Measurements from ENCODE around the gene NLRC3.
A peak's percentile ranks its signal among the peaks of the same experiment; 100 is the strongest.

Gene NLRC3

DNA sequence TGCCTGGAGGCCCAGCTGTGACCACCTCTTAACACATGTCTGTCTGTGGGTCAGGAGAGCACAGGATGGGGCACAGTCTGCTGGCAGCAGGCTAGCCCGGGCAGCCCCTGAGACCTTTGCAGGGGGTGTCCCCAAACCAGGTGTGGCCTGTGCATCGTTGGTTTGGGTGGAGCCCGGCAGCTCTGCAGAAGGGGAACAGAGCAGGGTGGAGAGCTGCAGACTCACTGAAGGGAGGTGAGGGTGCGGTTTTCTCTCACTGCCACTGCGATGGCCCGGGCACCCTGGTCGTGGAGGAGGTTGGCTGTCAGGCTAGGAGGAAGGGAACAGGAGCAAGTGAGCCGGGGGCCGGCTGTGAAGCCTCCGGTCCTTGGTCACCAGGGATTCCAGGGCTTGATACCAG, 28.8 kb downstream of the NLRC3 start:
- no peak for DNase-seq (ENCODE audit: low spot score)

DNA sequence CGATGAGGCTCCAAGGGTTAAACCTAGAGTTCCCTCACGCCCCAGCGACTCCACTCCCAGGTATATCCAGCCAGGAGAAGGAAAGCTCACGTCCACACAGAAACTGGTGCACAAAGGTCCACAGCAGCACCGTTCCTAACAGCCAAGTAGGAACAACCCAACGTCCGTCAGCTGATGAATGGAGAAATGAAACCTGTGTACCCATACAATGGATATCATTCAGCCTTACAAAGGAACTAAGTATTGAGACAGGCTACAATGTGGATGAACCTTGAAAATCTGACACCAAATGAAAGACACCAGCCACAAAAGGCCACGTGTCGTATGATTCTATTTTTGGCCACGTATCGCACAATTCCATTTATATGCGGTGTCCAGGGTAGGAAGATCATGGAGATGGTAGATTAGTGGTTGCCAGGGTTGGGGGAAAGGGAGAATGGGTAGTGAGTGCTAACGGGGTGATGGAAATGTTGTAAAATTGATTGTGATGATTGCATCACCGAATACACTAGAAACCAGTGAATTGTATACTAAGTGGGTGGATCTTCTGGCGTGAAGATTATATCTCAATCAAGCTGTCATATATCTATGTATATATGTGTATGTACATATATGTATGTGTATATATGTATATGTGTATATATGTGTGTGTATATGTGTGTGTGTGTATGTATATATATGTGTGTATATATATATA, 30.1 kb downstream of the NLRC3 start:
- no peak for DNase-seq (ENCODE audit: low spot score)

DNA sequence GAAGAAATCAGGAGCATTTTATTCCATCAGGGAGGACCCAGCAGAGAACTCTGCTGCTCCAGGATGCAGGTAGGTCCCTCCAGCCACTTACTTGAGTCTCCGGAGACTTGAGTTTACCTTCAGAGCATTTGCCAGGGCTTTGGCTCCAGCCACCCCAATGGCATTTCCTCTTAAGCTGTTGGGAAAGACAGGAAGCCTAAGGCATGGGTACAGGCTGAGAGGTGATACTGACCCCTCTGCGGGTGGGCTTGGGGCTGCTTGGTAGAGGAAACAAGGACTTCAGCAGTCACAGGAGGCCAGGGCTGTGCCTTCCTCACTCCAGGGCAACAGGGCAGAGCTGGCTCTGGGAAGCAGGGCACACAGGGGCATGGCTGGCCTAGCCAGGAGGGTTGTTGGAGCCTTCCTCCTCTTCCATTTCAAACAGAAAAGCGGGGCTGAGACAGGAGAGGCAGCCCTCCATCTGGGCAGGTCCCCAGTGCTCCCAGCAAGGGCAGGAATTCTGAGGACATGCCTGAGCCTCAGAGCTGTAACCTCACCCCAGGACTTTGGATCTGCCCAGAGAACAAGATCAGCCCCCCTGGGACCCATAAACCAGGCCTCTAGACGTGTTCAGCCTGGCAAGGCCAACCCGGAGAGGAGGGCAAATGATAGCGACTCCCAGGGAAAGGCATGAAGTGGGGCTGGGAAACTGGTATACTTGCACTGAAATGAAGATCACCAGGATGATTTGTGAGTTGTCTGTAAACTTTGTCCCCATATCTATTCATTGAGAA, 34.4 kb downstream of the NLRC3 start:
- DNase-seq (ENCODE audit: low spot score) = no peak

DNA sequence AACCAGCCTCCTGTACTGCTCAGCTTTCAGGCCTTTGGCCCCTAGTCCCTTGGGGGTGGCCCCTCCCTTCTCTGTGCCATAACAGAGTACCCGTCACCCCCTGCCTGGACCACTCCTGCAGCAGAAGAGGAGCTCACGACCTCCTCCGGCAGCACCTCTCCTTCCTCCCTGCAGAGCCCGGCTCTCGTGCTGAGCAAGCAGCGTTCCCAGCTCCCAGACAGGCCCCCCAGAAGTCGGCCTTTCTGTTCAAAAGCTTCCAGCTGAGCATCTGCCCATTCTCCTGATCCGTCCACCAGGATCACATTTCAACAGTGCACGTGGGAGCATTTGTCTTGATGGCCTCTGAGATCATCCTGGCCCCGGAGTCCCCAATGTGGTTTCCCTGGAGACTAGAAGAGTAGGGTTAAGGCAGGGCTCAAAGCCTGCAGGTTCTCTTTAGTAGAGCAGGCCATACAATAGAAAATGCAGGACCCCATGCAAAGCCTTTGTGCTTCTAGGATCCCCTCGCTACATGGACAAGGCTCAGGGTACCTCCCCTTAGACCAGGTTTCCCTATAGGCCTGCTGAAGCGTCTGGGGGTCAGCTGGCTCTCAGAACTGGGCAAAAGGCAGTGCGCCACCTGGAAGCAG, 35.6 kb downstream of the NLRC3 start:
- no peak for DNase-seq (ENCODE audit: low spot score)

DNA sequence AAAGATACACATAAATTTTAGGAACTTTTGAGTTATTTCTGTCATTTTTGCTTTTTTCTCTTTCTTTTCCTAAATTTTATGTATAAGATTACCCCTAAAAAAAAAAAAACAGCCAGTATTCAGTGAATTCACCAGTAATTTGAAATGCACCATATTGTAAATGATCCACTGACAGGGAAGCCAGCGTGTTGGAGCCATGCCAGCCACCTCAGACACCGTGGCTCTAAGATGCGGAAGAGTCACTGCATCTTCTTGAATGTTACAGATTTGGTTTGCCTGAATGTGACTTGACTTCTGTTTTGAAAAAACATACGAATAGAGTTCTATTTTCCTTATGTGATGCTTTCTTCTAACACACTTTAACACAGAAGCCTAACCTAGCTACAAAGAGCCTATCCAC, 39.0 kb downstream of the NLRC3 start:
- no peak for DNase-seq (ENCODE audit: low spot score)

DNA sequence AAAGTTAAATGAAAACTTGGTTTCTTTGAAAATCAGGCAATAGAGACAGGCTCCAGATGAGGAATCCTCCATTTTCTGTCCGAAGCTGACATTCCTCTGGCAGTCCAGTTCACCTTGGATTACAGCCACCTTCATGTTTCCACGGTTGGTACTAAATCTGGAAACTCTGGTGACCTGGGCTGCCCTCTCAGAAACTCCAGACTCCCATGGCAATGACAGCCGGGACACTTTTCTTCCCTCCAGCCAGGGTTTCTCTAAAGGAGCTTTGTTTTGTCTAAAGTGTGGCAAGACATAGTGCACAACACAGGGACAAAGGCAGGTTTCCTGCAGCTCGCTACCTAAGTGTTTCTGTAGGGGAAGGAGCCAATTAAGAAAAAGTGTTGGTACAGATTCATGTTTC, 40.4 kb downstream of the NLRC3 start:
- no peak for DNase-seq (ENCODE audit: low spot score)

DNA sequence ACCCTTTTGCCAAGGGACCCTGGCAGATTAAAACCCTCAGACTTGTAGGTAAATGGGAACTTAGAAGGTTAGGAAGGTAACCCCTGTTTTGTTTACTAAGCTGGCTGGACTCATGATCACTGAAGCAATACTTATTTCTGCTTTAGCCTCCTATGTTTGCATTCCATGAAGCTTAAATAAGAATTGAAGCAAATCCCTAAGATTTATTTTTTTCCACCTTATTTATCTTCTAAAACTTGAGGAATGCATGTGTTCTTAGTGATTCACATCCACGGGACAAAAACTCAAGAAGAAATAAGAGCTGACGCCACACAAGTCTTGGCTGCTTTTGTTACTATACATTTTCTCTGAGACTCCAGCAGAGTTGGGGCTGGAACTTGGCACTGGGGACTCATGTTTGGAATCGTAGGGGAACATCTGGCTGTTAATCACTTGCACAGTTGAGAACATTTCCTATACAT, 40.9 kb downstream of the NLRC3 start:
- no peak for DNase-seq (ENCODE audit: low spot score)

DNA sequence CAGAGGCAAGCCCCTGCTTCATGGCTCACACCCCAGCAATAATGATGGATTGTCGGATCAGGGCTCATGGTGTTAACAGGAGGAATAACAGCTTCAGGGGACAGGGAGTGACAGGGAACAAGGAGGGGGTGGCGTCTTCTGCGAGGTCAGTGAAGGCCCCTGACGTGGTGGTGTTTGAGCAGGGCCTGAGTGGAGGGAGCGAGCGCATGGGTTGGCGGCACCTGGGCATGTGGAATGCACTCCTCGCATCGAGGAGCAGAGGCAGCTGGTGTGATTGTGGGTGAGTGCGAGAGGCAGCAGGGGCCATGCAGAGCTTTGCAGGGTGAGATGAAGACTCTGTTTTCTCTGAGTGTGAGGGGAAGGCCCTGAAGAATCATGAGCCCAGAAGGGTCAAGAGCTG, 43.1 kb downstream of the NLRC3 start:
- DNase-seq (ENCODE audit: low spot score) = no peak

DNA sequence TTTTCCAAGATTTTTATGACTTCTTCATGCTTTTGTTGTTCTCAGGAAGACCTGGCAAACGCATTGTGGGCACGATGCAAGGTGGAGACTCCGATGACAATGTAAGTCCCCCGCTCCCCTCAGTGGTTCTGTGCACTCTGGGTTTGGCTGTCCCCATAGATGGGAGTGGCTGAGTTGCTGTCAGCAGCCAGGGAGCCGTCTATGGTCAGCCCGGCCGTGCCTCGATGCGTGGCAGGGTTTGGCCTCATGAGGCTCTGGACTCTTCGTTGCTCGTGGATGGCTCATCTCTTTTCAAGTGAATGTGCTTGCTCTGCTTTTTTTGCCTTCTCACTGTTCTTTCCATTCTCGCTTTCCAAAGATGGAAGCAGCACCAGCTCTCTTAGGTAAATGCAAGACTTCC, 44.5 kb downstream of the NLRC3 start:
- DNase-seq (ENCODE audit: low spot score) = no peak

DNA sequence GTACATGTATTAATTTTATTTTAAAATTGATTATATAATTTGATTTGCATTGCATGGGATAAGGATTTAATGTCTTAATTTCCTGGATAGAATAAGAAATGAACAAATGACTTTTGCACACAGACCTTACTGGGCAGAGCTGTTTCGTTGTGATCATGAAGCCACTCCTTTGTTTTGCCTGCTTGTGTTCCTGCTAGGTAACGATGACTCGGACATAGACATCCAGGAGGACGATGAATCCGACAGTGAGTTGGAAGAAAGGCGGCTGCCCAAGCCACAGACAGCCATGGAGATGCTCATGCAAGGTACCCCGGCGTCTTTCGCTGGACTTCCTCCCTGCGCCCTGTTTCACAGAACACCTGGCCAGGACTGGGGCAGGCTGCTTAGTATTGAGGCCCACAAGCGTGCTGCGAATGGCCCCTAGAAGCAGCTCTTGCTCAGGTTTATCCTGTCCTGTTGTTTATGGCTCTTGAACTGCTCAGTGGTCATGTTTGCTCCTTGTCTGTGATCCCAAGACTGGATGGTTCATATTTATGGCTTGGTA, 46.8 kb downstream of the NLRC3 start:
- no peak for DNase-seq (ENCODE audit: low spot score)

DNA sequence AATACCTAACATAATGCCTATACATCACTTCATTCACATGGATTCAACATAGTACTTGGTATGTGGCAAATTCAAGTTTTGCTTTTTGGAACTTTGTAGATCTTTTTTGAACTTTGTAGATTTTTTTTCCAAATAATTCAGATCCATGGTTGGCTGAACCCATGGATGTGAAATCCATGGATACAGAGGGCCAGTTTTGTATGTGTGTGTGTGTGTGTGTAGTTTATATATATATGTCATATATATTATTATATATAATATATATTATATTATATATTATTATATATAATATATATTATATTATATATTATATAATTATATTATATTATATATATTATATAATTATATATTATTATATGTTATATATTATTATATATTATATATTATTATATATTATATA, 48.0 kb downstream of the NLRC3 start:
- no peak for DNase-seq (ENCODE audit: low spot score)

DNA sequence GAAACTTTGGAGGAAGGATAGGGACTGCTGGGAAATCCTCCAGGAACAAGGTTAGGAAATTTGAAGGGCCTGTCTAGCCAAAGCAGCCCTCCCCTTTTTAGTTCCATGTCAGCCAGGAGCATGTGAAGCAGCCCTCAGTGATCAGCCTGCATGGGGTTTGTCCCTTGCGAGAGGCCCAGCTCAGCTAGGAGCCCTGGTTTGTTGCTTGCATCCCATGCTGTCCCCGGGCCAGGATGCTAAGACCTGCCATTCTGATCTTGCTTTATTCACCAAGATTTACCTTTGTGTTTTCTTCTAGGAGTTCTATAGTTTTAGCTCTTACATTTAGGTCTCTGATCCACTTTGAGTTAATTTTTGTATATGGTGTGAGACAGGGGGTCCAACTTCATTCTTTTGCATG, 48.8 kb downstream of the NLRC3 start:
- DNase-seq (ENCODE audit: low spot score) = no peak

DNA sequence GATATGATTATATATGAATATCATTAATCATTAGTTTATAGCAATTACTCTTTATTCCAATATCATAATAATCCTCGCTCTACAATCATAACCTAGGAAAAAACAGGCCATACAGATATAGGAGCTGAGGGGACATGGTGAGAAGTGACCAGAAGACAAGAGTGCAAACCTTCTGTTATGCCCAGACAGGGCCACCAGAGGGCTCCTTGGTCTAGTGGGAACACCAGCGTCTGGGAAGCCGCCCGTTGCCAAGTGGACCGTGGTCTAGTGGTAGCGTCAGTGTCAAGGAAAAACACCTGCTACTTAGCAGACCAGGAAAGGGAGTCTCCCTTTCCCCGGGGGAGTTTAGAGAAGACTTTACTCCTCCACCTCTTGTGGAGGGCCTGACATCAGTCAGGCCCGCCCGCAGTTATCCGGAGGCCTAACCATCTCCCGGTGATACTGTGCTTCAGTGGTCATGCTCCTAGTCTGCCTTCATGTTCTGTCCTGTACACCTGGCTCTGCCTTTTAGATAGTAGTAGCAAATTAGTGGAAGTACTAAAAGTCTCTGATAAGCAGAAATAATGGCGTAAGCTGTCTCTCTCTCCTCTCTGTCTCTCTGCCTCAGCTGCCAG, 49.9 kb downstream of the NLRC3 start:
- peak; percentile 47 for DNase-seq (ENCODE audit: low spot score)

DNA sequence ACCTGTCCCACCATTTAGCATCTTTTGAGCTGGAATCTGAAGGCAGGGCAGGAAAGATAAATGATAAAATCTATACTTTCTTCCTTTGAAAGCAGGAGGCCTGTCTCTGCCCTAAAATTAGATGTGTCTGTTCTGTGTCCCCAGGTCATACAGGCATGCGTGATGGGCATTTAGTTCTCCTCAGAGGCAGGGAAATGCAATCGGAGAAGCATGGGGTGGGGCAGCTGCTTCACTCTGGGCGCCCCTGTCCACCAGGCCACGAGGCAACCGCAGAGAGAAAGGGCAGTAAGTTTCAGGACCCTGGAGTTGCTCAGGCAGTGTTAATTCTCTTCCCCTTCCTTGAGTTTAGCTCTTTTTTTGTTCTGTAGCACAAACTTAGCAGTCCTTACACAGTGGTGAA, 51.3 kb downstream of the NLRC3 start:
- DNase-seq (ENCODE audit: low spot score) = no peak

DNA sequence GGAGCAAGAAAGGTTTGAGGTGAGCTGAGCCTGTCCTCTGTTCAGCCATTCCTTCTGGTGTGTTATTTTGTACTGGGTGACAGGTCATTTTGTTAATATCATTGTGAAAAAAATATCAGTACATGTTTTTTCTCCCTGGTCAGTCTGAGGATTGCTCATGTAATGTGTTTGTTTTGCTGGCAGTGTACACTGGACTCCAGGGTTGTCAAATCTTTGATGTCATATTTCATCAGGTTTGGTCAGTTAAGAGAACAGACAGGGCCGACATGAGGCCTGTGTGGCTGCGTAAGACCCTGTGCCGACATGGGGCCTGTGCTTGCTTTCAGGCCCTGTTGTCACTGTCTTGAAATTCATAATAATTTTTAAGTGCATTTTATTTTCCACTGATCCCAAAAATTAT, 53.9 kb downstream of the NLRC3 start:
- no peak for DNase-seq (ENCODE audit: low spot score)

DNA sequence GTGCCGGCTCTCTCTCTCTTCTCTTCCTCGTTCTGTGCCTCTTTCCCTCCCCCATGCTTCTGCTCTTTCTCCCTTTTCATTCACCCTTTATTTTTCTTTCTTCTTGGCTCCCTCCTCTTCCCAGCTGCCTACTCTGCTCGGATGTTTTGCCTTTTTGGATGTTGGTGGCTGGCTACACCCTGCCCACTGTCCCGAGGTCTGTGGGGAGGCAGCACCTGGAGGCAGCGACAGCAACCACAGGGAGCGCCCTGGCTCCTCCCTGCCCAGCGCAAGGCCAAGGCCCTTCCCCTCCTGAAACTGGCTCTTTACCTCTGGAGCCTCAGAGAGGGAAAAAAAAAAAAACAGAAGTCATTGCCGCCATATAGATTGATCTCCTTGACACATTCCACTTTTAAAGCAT, 56.4 kb downstream of the NLRC3 start:
- DNase-seq (ENCODE audit: low spot score) = no peak

DNA sequence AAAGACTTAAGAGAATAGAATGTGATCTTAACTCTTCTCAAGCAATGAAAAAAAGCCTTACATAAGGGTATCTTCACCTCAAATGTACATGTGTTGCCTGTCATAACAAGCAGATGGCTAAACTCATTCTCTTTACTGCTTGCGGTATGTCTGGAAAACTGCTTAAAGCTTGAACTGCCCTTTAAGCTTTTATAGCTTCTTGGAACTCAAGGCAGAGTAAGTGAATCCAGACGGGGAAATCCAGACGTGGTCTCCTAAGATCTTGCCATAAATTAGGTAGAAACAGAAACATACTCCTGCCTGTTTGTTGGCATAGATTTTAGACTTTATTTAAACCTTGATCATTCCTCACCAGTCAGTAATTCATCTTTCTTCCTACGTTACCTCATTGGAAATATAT, 56.8 kb downstream of the NLRC3 start:
- no peak for DNase-seq (ENCODE audit: low spot score)

DNA sequence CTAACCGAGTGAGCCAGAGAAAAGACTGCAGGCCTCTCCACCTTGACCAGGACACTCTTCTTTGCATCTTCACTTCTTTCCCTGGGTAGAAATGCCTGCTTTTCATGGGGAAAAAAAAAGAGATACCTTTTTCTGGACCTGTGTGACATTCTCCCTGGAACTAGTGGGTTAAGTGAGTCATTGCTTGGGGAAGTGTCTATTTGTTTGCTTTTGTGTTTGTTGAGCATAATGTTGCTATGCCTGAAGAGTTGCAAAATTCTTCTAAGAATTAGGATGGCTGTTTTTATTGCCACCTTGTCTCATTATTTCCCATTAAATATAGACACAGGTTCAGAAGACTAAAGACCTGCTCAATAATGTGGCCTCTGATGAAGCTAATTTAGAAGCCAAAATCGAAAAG, 57.6 kb downstream of the NLRC3 start:
- no peak for DNase-seq (ENCODE audit: low spot score)

DNA sequence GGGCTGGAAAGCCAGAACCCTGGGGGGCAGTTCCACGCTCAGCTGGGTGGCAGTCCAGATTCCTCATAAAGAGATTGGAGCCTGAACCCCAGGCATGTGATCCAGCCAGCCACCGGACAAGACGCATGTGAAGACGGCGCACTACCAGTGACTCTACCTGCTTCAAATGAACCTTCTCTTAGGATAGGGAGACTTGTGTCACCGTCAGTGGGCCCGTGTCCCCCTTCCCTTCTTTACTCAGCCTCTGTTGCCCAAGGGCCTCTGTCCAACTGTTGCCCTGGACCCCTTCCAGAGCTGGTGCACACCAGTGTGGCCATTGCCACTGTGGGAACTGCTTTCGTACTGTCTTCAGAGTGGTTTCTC, 58.2 kb downstream of the NLRC3 start:
- DNase-seq (ENCODE audit: low spot score) = no peak

DNA sequence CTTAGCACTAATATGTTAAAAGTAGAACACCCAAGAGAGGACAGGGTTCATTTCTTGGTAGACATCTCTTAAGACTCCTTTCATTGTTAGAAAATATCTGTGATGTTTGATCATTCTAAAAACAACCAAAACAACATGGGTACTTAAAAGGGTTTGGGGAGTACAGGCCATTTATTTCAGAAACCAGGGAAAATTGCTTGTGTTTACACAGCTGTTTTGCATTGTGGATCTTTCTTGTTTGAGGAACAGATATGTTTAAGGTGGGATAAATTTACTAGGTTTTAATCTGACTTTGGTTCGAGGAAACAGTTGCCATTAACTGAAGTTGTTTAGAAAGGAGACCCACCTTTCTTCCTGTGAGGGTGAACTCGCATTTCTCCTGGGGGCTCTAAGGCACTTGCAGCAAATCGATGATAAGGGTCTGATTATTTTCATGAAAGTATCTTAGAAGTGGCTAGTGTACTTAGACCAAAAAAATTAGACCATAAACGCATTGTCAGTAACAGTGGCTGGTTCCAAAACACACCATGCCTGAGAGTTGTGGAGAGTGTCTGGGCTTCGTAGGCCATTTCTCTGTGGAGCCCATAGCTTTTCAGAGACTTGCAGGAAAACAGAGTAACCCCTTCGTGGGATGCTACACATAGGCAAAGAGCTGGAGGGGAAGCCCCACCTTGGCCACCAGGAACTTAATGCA, 58.8 kb downstream of the NLRC3 start:
- no peak for DNase-seq (ENCODE audit: low spot score)

DNA sequence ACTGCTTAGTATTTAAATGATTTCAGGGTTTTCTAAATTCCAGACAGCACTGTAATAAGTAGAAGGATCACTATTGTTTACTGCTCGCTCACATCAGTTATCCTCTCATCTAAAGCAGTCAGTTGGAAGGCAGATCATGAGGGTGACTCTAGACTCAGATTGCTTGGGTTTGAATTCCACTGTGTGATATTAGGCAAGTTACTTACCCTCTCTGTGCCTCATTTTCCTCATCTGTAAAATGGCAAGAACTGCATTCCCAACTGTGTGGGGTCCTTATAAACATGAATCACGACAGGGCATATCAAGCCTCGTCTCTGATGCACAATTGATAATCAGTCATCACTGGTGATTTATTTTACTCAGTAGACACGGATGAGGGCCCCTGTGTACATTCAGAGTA, 61.3 kb downstream of the NLRC3 start:
- DNase-seq (ENCODE audit: low spot score) = no peak

DNA sequence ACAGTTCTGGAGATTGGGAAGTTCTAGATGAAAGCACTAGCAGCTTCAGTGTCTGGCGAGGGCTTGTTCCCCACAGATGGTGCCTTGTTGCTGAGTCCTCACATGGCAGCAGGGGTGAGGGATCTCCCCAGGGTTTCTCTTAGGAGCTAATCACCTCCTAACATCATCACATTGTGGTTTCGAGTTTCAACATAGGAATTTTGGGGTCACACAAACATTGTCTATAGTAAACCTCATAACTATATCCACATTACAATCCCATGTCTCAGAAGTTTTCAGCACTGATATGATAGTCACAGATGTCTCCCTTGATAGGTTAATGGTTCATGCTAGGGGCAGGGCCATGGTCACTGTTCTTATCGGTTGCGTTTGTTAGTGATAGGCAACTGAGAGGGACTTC, 62.6 kb downstream of the NLRC3 start:
- DNase-seq (ENCODE audit: low spot score) = no peak

Data from hematopoietic multipotent progenitor cell treated with erythropoietin and hydrocortisone succinate and interleukin-3 and kit ligand, for 15 days (in vitro differentiated cells).